Endothelial cell of umbilical vein (primary cell): Measurements from ENCODE around the gene MMP14. TPM values are rescaled to one million over a fixed set of nuclear protein-coding genes. Genes with fewer than 3 reads are reported as not detected.

Source experiments
- BruUV-seq: library from RNA; stranded (reverse); fragments of 400-500 nt; replicated peaks from 2 replicates; lab custom pipeline; 2021; lab: Mats Ljungman, UMichigan
- CTCF ChIA-PET: fragments of 300-600, 350-600 bp; sonication (Branson Sonifier 250); formaldehyde crosslinking; loops from one replicate; lab custom pipeline; 2021; ENCODE audit warnings: antibody characterized with exemption, inconsistent platforms; lab: Charles Lee
- POLR2A ChIA-PET: fragments of 300-600, 350-600 bp; sonication (Branson Sonifier 250); formaldehyde crosslinking; loops from one replicate; lab custom pipeline; 2021; ENCODE audit warnings: antibody characterized with exemption, inconsistent platforms; lab: Charles Lee
- DNase-seq: peaks from one replicate; pipeline ENCODE4 v3.0.0-alpha.2; 2011; ENCODE audit warnings: low read depth, low spot score
- FAIRE-seq: peaks from 2 replicates; lab custom pipeline; 2011; peaks lifted over from hg19 to GRCh38; lab: Jason Lieb, UNC
- H2AFZ ChIP-seq: 2 replicates; pipeline ENCODE4 v1.6.0; 2012; ENCODE audit warnings: low read depth, low read length, control low read depth, inconsistent platforms
- H3K27ac ChIP-seq: 2 replicates; pipeline ENCODE4 v1.5.1; 2011; ENCODE audit warnings: low read depth, mild to moderate bottlenecking, control low read depth, low read length, moderate library complexity; ENCODE audit not compliant: insufficient read depth
- H3K27me3 ChIP-seq, 2 experiments: 2 replicates each; pipeline versions ENCODE4 v1.6.0 to v1.6.1; 2011; ENCODE audit warnings: low read length in 2 of 2, mixed read lengths in 1 of 2; ENCODE audit not compliant: control insufficient read depth in 2 of 2, insufficient read depth in 2 of 2
- H3K36me3 ChIP-seq, 2 experiments: 2 replicates in 1 of 2; 3 replicates in 1 of 2; pipeline ENCODE4 v1.5.1; 2011; ENCODE audit warnings: low read length in 2 of 2, mild to moderate bottlenecking in 1 of 2, moderate library complexity in 1 of 2; ENCODE audit not compliant: control insufficient read depth in 2 of 2, insufficient read depth in 2 of 2; ENCODE audit errors: extremely low read depth in 1 of 2
- H3K4me1 ChIP-seq: 3 replicates; pipeline ENCODE4 v1.5.1; 2011; ENCODE audit warnings: mild to moderate bottlenecking, low read length; ENCODE audit not compliant: control insufficient read depth, insufficient read depth; ENCODE audit errors: extremely low read depth
- H3K4me2 ChIP-seq: 2 replicates; pipeline ENCODE4 v1.6.1; 2011; ENCODE audit warnings: low read length, control low read depth, mixed read lengths; ENCODE audit not compliant: insufficient read depth
- H3K4me3 ChIP-seq, 3 experiments: fragments of 200-600 bp in 1 of 3; sonication (generic), shearing (Covaris generic) in 1 of 3; replicated peaks in 1 of 3; 2 replicates each; pipeline ENCODE4 v1.5.1; 2011 to 2016; ENCODE audit warnings: control low read depth in 3 of 3, low read length in 3 of 3, mild to moderate bottlenecking in 2 of 3, inconsistent platforms in 1 of 3, low read depth in 1 of 3, moderate library complexity in 1 of 3; ENCODE audit not compliant: insufficient read depth in 1 of 3
- H3K79me2 ChIP-seq: 2 replicates; pipeline ENCODE4 v1.6.0; 2012; ENCODE audit warnings: low read length, inconsistent platforms; ENCODE audit not compliant: control insufficient read depth, insufficient read depth
- H3K9ac ChIP-seq: replicated peaks from 2 replicates; pipeline ENCODE3; 2011; ENCODE audit warnings: low read length, control low read depth; ENCODE audit not compliant: insufficient read depth; ENCODE audit errors: extremely low read depth
- H3K9me1 ChIP-seq: replicated peaks from 3 replicates; pipeline ENCODE4 v1.6.0; 2011; ENCODE audit warnings: mild to moderate bottlenecking, low read length; ENCODE audit not compliant: control insufficient read depth, insufficient read depth; ENCODE audit errors: extremely low read depth
- H3K9me3 ChIP-seq: replicated peaks from 2 replicates; pipeline ENCODE4 v1.5.1; 2012; ENCODE audit warnings: low read length, inconsistent platforms; ENCODE audit not compliant: control insufficient read depth, insufficient read depth
- H4K20me1 ChIP-seq: replicated peaks from 2 replicates; pipeline ENCODE3; 2011; ENCODE audit warnings: mild to moderate bottlenecking, low read length; ENCODE audit not compliant: control insufficient read depth, insufficient read depth; ENCODE audit errors: extremely low read depth
- CTCF ChIP-seq, 2 donors: IDR thresholded peaks; 1 replicate in 1 of 2; 2 replicates in 1 of 2; pipeline ENCODE4 v1.5.1; 2011; ENCODE audit warnings: low read length in 2 of 2, mild to moderate bottlenecking in 2 of 2, moderate library complexity in 2 of 2, control low read depth in 1 of 2, inconsistent platforms in 1 of 2, low read depth in 1 of 2; ENCODE audit not compliant: insufficient read depth in 1 of 2; ENCODE audit errors: extremely low read depth in 1 of 2
- EZH2 ChIP-seq: IDR thresholded peaks from 2 replicates; pipeline ENCODE4 v1.6.1; 2012; ENCODE audit warnings: borderline replicate concordance, low read depth, mild to moderate bottlenecking, moderate library complexity, low read length, inconsistent platforms; ENCODE audit not compliant: severe bottlenecking
- FOS ChIP-seq: IDR thresholded peaks from 2 replicates; pipeline ENCODE4 v1.6.1; 2011; ENCODE audit warnings: mild to moderate bottlenecking, low read length, moderate library complexity, borderline replicate concordance; ENCODE audit not compliant: insufficient read depth
- GATA2 ChIP-seq: IDR thresholded peaks from 2 replicates; pipeline ENCODE4 v1.7.0; 2011; ENCODE audit warnings: low read depth, mild to moderate bottlenecking, moderate library complexity, mixed read lengths, low read length; ENCODE audit not compliant: insufficient read length, insufficient read depth
- JUN ChIP-seq: IDR thresholded peaks from 2 replicates; pipeline ENCODE4 v1.6.1; 2011; ENCODE audit warnings: borderline replicate concordance, low read depth; ENCODE audit not compliant: insufficient read length, insufficient read depth
- MYC ChIP-seq: IDR thresholded peaks from one replicate; pipeline ENCODE4 v1.6.1; 2011; ENCODE audit warnings: mild to moderate bottlenecking, low read depth, low read length
- POLR2A ChIP-seq: IDR thresholded peaks from 2 replicates; pipeline ENCODE4 v1.6.1; 2012; ENCODE audit warnings: low read depth, mild to moderate bottlenecking, control low read depth, low read length
- POLR2AphosphoS5 ChIP-seq: IDR thresholded peaks from 2 replicates; pipeline ENCODE4 v1.6.1; 2012; ENCODE audit warnings: low read depth, mild to moderate bottlenecking, control low read depth, low read length, moderate library complexity; ENCODE audit not compliant: insufficient read depth
- dilution Hi-C: fragments of 300-500 bp; cut with MboI; formaldehyde crosslinking; loops from one replicate; pipeline ENCODE4 v1.15.0; 2019; ENCODE audit warnings: low sequenced_read_pairs; ENCODE audit not compliant: extremely low pct_ligation_motif_present
- intact Hi-C: fragments of 100-400 bp; cut with micrococcal nuclease; formaldehyde crosslinking; loops from one replicate; pipeline ENCODE4 v1.10.0; 2022
- polyA plus RNA-seq, 4 experiments: library from polyadenylated mRNA; depleted of rRNA in 3 of 4; stranded (reverse) in 3 of 4; unstranded in 1 of 4; fragments of >200 nt; gene quantifications; 2 replicates each; pipeline versions ENCODE4 v1.2.1 to v1.2.3, GENCODE V29; 2011 to 2012; ENCODE audit warnings: missing spikeins in 1 of 4
- total RNA-seq: library from RNA; stranded (reverse); gene quantifications from 2 replicates; pipeline ENCODE4 v1.2.3, GENCODE V29; 2021

The MMP14 gene
- total and polyA plus RNA-seq, 2 donors (not counting 3 experiments of a cell fraction or from before 2014, with no cell fraction given): 506 to 603 TPM

GRCh38 chr14:22849212-22849819 is 12.9 kb downstream of the MMP14 start:
- no peak overlapping the region for H3K4me3 ChIP-seq
- FAIRE-seq (no peak), DNase-seq (no peak)
- no peak overlapping the region for H3K9ac ChIP-seq
- H3K79me2 ChIP-seq: peaks cover 21% of the 10 kb centered on the region
- no peak overlapping the region for H3K4me2 ChIP-seq
- ChIA-PET POLR2A (interaction anchor here (1.7 kb wide), 1 partner anchor 11 kb away, joined by 7 read pairs; no protein-coding TSS in a partner anchor), CTCF (interaction anchor here (0.8 to 10.2 kb wide), 12 partner anchors 14 to 292 kb away, joined by 3 to 313 read pairs (median 4); partner anchors contain the start of genes MMP14, MRPL52 and PRMT5)
- no peaks in the 10 kb centered on the region for H4K20me1 ChIP-seq
- H3K9me3 ChIP-seq: no peaks in the 10 kb centered on the region
- no peaks in the 10 kb centered on the region for H3K27me3 ChIP-seq
- intact Hi-C loops: no loop called here
- H3K36me3 ChIP-seq: peaks cover 18 to 25% of the 10 kb centered on the region in 2 experiments
- no peak overlapping the region for H2AFZ ChIP-seq
- no peaks in the 10 kb centered on the region for H3K9me1 ChIP-seq
- H3K27ac ChIP-seq: peak overlapping the region; percentile 90
- dilution Hi-C loops: no loop called here
- no TSS peak for BruUV-seq
- TF ChIP-seq GATA2 (no peak), POLR2AphosphoS5 (peak; percentile 27), POLR2A (no peak), JUN (no peak), MYC (no peak), FOS (no peak), CTCF (IDR thresholded peaks at IDR 0.05; ENCODE audit: extremely low read depth in 1 of 2, insufficient read depth in 1 of 2, low read depth in 1 of 2, low read length in 2 of 2) (no peak), EZH2 (no peak)
- peaks cover 75% of the 10 kb centered on the region for H3K4me1 ChIP-seq
